ENCODE measurements around the gene ECEL1.

Gene ECEL1

GRCh38 chr2:232502511-232502910, 14.9 kb upstream of the ECEL1 start:
- ChIA-PET POLR2A (no interaction called here), CTCF (interaction anchor here (0.7 kb wide), 1 partner anchor 21 kb away, joined by 3 read pairs; no protein-coding TSS in a partner anchor)
- Histone ChIP-seq H3K4me3 (ENCODE audit: low read depth, low read length) (no peak overlapping the region), H3K36me3 (ENCODE audit: control insufficient read depth in 2 of 2, insufficient read depth in 1 of 2, low read length in 2 of 2) (no peaks in the 10 kb centered on the region), H3K9me3 (ENCODE audit: control insufficient read depth, insufficient read depth, low read depth, low read length) (no peaks in the 10 kb centered on the region), H3K4me1 (ENCODE audit: control insufficient read depth, insufficient read depth, low read length) (no peaks in the 10 kb centered on the region), H3K27ac (ENCODE audit: extremely low read depth, low read depth, low read length) (no peak overlapping the region)
- TF ChIP-seq ZNF639 (tag by site-specific recombination; IDR thresholded peaks at IDR 0.05) = no peak
- no peak for TF ChIP-seq ZNF830 (tag by site-specific recombination; IDR thresholded peaks at IDR 0.05; ENCODE audit: low read depth)
- TF ChIP-seq SP2 (tag by site-specific recombination; IDR thresholded peaks at IDR 0.05) = no peak
- TF ChIP-seq ZNF449 (tag by site-specific recombination; IDR thresholded peaks at IDR 0.05) = no peak
- no peak for TF ChIP-seq IKZF3 (tag by site-specific recombination; IDR thresholded peaks at IDR 0.05)
- no peak for TF ChIP-seq ZNF157 (tag by site-specific recombination; IDR thresholded peaks at IDR 0.05)
- no peak for TF ChIP-seq ZNF133 (tag by site-specific recombination; IDR thresholded peaks at IDR 0.05)
- TF ChIP-seq ZNF248 (tag by site-specific recombination; IDR thresholded peaks at IDR 0.05) = no peak
- no peak for TF ChIP-seq ZNF518A (tag by site-specific recombination; conservative IDR thresholded peaks at IDR 0.05; ENCODE audit: low read depth)
- no peak for TF ChIP-seq ZXDB (tag by site-specific recombination; IDR thresholded peaks at IDR 0.05)
- no peak for TF ChIP-seq YY2 (tag by site-specific recombination; IDR thresholded peaks at IDR 0.05)
- no peak for TF ChIP-seq ZNF571 (tag by site-specific recombination; IDR thresholded peaks at IDR 0.05)
- TF ChIP-seq ZNF654 (tag by site-specific recombination; IDR thresholded peaks at IDR 0.05; ENCODE audit: low read depth) = no peak
- TF ChIP-seq OVOL3 (tag by site-specific recombination; IDR thresholded peaks at IDR 0.05) = no peak
- no peak for TF ChIP-seq PRDM10 (tag by site-specific recombination; IDR thresholded peaks at IDR 0.05)
- no peak for TF ChIP-seq ZNF426 (tag by site-specific recombination; IDR thresholded peaks at IDR 0.05)
- TF ChIP-seq ZNF585B (tag by site-specific recombination; IDR thresholded peaks at IDR 0.05) = no peak

All from HEK293 (cell line).